Uterus (tissue), 4 donors: ENCODE measurements around the gene KRTAP5-1. TPM values are rescaled to one million over a fixed set of nuclear protein-coding genes. Genes with fewer than 3 reads are reported as not detected.

Source experiments
- DNase-seq, 2 donors: peaks; one replicate each; pipeline ENCODE4 v3.0.0-alpha.2; 2019 to 2020
- H3K27ac ChIP-seq, 2 donors: fragments of 200-600 bp; sonication (generic); 1 replicate in 1 of 2; 2 replicates in 1 of 2; pipeline ENCODE4 v1.5.1; 2016 to 2018
- H3K27me3 ChIP-seq, 2 donors: fragments of 200-600 bp; sonication (generic); one replicate each; pipeline ENCODE4 v1.5.1; 2018 to 2019; ENCODE audit warnings: control low read depth in 1 of 2
- H3K36me3 ChIP-seq, 2 donors: fragments of 200-600 bp; sonication (generic); one replicate each; pipeline ENCODE4 v1.5.1; 2019; ENCODE audit warnings: control low read depth in 1 of 2
- H3K4me1 ChIP-seq, 2 donors: fragments of 200-600 bp; sonication (generic); one replicate each; pipeline ENCODE4 v1.5.1; 2018 to 2019; ENCODE audit warnings: control low read depth in 1 of 2
- H3K4me3 ChIP-seq, 2 donors: fragments of 200-600 bp; sonication (generic); 1 replicate in 1 of 2; 2 replicates in 1 of 2; pipeline ENCODE4 v1.5.1; 2018 to 2019; ENCODE audit warnings: mild to moderate bottlenecking in 1 of 2
- H3K9me3 ChIP-seq, 2 donors: fragments of 200-600 bp; sonication (generic); one replicate each; pipeline ENCODE4 v1.5.1; 2019; ENCODE audit warnings: control low read depth in 1 of 2
- POLR2A ChIP-seq, 2 donors: fragments of 450-650 bp; IDR thresholded peaks; one replicate each; pipeline ENCODE4 v1.6.1; 2016; ENCODE audit warnings: antibody characterized with exemption in 2 of 2, mild to moderate bottlenecking in 1 of 2, moderate library complexity in 1 of 2
- intact Hi-C: fragments of 100-400 bp; cut with DNase I; formaldehyde crosslinking; loops from one replicate; pipeline ENCODE4 v1.15.1; 2023; ENCODE audit warnings: low total_unique reads
- total RNA-seq, 4 donors: library from RNA; depleted of rRNA in 3 of 4; stranded (reverse); fragments of >200 nt in 3 of 4; gene quantifications; one replicate each; pipeline versions ENCODE4 v1.1.0 to v1.2.4, GENCODE V29; 2014 to 2023
- TF ChIP-seq, protein P1 (sequence below), 4 experiments: fragments of 200-600 bp in 2 of 4; fragments of 450-650 bp in 2 of 4; sonication (generic) in 2 of 4; IDR thresholded peaks; one replicate each; pipeline ENCODE4 v1.5.1; 2016 to 2019; ENCODE audit warnings: antibody characterized with exemption in 4 of 4, mild to moderate bottlenecking in 2 of 4, moderate library complexity in 1 of 4
- donor health status: DM: yes; HTN: yes; CAD: no.

Gene KRTAP5-1
- total RNA-seq, 4 donors from 2014 or later = not detected

DNA sequence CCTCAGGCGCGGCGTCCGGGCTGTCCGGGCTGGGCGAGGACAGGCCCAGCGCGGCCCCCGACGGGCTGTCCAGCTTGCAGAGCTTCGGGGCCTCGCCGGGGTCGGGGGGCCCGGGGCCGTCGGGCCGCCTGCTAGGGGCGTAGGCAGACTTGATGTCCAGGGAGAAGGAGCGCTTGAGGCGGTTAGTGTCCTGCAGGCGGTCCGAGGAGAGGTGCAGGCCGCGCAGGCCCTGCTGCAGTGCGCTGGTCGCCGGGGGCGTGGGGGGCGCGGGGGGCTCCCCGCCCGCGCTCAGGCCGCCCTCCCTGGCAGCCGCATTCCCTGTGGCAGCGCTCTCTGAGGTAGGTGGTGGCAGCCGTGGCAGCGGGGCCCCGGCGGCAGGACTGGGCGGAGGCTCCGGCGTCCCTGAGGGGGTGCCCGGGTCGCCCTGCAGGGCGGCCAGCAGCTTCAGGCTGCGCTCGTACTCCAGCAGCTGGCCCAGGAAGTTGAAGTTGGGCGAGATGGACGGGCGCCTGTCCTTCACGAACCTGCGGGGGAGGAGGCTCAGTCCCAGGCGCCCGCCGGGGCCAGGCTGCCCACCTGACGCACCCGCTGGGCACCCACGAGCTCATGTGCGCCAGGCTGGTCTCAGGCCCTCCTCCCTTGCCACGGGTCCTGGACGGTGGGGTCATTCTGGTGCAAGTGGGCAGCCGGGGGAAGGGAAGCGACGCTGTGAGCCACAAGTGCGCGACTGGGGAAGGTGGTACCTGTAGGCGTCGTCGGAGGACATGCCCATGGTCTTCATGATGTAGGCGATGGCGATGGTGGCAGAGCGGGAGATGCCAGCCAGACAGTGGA, 27.8 kb downstream of the KRTAP5-1 start:
- no peaks in the 10 kb centered on the region for H3K9me3 ChIP-seq
- DNase-seq = no peak
- H3K36me3 ChIP-seq = no peaks in the 10 kb centered on the region
- H3K4me3 ChIP-seq = no peak overlapping the region
- no peaks in the 10 kb centered on the region for H3K27me3 ChIP-seq
- intact Hi-C loops = no loop called here
- peak overlapping the region; percentile 92 to 96 for H3K27ac ChIP-seq
- TF ChIP-seq, protein P1, sequence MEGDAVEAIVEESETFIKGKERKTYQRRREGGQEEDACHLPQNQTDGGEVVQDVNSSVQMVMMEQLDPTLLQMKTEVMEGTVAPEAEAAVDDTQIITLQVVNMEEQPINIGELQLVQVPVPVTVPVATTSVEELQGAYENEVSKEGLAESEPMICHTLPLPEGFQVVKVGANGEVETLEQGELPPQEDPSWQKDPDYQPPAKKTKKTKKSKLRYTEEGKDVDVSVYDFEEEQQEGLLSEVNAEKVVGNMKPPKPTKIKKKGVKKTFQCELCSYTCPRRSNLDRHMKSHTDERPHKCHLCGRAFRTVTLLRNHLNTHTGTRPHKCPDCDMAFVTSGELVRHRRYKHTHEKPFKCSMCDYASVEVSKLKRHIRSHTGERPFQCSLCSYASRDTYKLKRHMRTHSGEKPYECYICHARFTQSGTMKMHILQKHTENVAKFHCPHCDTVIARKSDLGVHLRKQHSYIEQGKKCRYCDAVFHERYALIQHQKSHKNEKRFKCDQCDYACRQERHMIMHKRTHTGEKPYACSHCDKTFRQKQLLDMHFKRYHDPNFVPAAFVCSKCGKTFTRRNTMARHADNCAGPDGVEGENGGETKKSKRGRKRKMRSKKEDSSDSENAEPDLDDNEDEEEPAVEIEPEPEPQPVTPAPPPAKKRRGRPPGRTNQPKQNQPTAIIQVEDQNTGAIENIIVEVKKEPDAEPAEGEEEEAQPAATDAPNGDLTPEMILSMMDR (IDR thresholded peaks at IDR 0.05) = no peak
- TF ChIP-seq POLR2A (IDR thresholded peaks at IDR 0.05) = no peak
- H3K4me1 ChIP-seq = peaks cover 0 to 6% of the 10 kb centered on the region in 2 donors

DNA sequence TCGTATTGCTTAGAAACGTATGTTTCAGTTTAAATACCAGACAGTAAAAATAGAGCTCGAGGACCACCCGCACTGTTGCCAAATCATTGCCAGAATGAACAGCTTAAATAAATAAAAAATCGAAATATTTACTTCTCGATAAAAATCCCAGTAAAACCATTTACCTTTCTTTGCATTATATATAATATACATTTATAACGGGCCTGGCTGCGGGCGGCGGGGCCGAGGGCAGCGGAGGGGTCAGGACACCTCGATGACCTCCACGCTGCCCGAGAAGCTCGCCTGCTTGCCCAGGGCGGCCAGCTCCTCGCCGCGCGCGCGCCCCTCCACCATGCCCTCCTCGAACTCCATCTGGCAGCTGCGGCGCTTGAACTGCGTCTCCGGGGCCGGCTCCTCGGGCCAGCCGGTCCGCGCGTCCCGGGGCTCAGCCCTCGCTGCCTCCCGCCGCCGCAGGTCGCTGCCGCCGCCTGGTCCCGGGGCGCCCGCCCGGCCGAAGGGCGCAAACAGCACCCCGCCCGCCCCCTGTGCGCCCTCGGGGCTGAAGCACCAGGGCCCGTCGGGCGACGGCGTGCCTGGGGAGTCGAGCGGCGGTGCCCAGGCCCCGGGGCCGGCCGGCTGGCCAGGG, 28.7 kb downstream of the KRTAP5-1 start:
- TF ChIP-seq, protein P1 (IDR thresholded peaks at IDR 0.05) = no peak
- TF ChIP-seq POLR2A (IDR thresholded peaks at IDR 0.05) = no peak
- H3K27ac ChIP-seq = no peak overlapping the region
- intact Hi-C loops = no loop called here

DNA sequence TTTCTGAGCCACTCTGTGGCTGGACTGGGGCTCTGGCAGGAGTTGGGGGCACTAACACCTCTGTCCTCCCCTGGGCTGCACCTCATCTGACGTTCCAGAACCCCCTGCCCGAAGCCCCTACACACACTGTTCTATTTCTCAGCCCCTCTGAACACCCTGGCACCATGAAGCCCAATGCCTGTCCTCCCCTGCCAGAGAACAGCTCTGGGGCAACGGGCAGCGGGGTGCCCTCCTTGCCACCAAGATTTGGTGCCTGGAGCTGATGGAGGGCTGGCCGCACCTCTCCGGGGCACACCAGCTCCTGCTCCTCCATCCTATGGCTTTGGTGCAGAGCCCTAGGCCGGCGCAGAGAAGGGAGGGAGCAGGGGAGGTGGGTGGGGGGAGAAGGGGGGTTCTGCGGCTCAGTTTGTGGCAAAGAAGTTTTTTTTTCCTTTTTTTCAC, 29.4 kb downstream of the KRTAP5-1 start:
- intact Hi-C loops = no loop called here
- DNase-seq = no peak
- H3K27ac ChIP-seq = no peak overlapping the region
- H3K4me3 ChIP-seq = no peak overlapping the region
- peaks cover 0 to 6% of the 10 kb centered on the region in 2 donors for H3K4me1 ChIP-seq
- no peaks in the 10 kb centered on the region for H3K9me3 ChIP-seq
- no peaks in the 10 kb centered on the region for H3K36me3 ChIP-seq
- H3K27me3 ChIP-seq = no peaks in the 10 kb centered on the region
- TF ChIP-seq, protein P1 (IDR thresholded peaks at IDR 0.05) = no peak
- no peak for TF ChIP-seq POLR2A (IDR thresholded peaks at IDR 0.05)

More for the DNA sequence above, 28.7 kb downstream of the KRTAP5-1 start:
- H3K9me3 ChIP-seq = no peaks in the 10 kb centered on the region
- DNase-seq = no peak
- H3K4me3 ChIP-seq = no peak overlapping the region
- H3K4me1 ChIP-seq = peaks cover 0 to 6% of the 10 kb centered on the region in 2 donors
- no peaks in the 10 kb centered on the region for H3K36me3 ChIP-seq
- H3K27me3 ChIP-seq = no peaks in the 10 kb centered on the region

GRCh38 chr11:1554981-1555712, 29.9 kb downstream of the KRTAP5-1 start:
- Histone ChIP-seq H3K4me1 (peaks cover 0 to 6% of the 10 kb centered on the region in 2 donors), H3K4me3 (no peak overlapping the region), H3K9me3 (no peaks in the 10 kb centered on the region), H3K27me3 (no peaks in the 10 kb centered on the region), H3K27ac (no peak overlapping the region), H3K36me3 (no peaks in the 10 kb centered on the region)
- intact Hi-C loops = no loop called here
- no peak for DNase-seq
- TF ChIP-seq POLR2A (IDR thresholded peaks at IDR 0.05) = no peak
- TF ChIP-seq, protein P1 (IDR thresholded peaks at IDR 0.05) = no peak
